Body of pancreas (tissue), 4 donors: ENCODE data around the gene KNDC1. TPM values are rescaled to one million over a fixed set of nuclear protein-coding genes. Genes with fewer than 3 reads are reported as not detected.

Source experiments
- ATAC-seq: fragments of 150-250 bp; one replicate; pipeline ENCODE4 v1.9.1; 2016
- DNase-seq, 4 donors: peaks; one replicate each; pipeline ENCODE4 v3.0.0-alpha.2; 2019
- H3K27ac ChIP-seq, 4 donors: fragments of 200-600 bp; sonication (generic); 1 replicate in 3 of 4; 2 replicates in 1 of 4; pipeline versions ENCODE4 v1.5.1 to v1.6.1; 2016 to 2019; ENCODE audit warnings: mild to moderate bottlenecking in 1 of 4, mixed read lengths in 1 of 4, moderate library complexity in 1 of 4
- H3K27me3 ChIP-seq, 2 donors: fragments of 200-600 bp; sonication (generic); one replicate each; pipeline ENCODE4 v1.6.0; 2016; ENCODE audit warnings: mild to moderate bottlenecking in 1 of 2
- H3K36me3 ChIP-seq, 2 donors: fragments of 200-600 bp; sonication (generic); replicated peaks in 1 of 2; 2 replicates each; pipeline ENCODE4 v1.5.1; 2016; ENCODE audit warnings: low read depth in 2 of 2; ENCODE audit not compliant: insufficient read depth in 1 of 2
- H3K4me1 ChIP-seq: fragments of 200-600 bp; sonication (generic); one replicate; pipeline ENCODE4 v1.6.0; 2016
- H3K4me3 ChIP-seq, 2 donors: fragments of 200-600 bp; sonication (generic); 1 replicate in 1 of 2; 2 replicates in 1 of 2; pipeline ENCODE4 v1.5.1; 2016 to 2019
- H3K9me3 ChIP-seq, 3 donors: fragments of 200-600 bp; sonication (generic); 1 replicate in 2 of 3; 2 replicates in 1 of 3; pipeline ENCODE4 v1.5.1; 2016
- POLR2A ChIP-seq, 3 donors: fragments of 450-650 bp; IDR thresholded peaks; one replicate each; pipeline ENCODE4 v1.6.1; 2016; ENCODE audit warnings: antibody characterized with exemption in 3 of 3, mild to moderate bottlenecking in 2 of 3
- WGBS, 2 donors: methylation state at CpG; one replicate each; pipeline ENCODE4 v1.1.5; 2017; 5-methylcytosine and 5-hydroxymethylcytosine counted together
- intact Hi-C: fragments of 100-400 bp; cut with DNase I; formaldehyde crosslinking; loops from one replicate; pipeline ENCODE4 v1.15.1; 2023
- total RNA-seq, 2 donors: library from RNA; depleted of rRNA; stranded (reverse); fragments of >200 nt; gene quantifications; one replicate each; pipeline ENCODE4 v1.1.0, GENCODE V29; 2016
- TF ChIP-seq, protein P1 (sequence below), 7 experiments: fragments of 450-650 bp in 4 of 7; fragments of 200-600 bp in 3 of 7; sonication (generic) in 3 of 7; IDR thresholded peaks; one replicate each; pipeline ENCODE4 v1.5.1; 2016 to 2019; ENCODE audit warnings: antibody characterized with exemption in 7 of 7

Gene KNDC1
- total RNA-seq, 2 donors from 2014 or later, result 0.52 to 3.3 TPM

- TF ChIP-seq, protein P1, sequence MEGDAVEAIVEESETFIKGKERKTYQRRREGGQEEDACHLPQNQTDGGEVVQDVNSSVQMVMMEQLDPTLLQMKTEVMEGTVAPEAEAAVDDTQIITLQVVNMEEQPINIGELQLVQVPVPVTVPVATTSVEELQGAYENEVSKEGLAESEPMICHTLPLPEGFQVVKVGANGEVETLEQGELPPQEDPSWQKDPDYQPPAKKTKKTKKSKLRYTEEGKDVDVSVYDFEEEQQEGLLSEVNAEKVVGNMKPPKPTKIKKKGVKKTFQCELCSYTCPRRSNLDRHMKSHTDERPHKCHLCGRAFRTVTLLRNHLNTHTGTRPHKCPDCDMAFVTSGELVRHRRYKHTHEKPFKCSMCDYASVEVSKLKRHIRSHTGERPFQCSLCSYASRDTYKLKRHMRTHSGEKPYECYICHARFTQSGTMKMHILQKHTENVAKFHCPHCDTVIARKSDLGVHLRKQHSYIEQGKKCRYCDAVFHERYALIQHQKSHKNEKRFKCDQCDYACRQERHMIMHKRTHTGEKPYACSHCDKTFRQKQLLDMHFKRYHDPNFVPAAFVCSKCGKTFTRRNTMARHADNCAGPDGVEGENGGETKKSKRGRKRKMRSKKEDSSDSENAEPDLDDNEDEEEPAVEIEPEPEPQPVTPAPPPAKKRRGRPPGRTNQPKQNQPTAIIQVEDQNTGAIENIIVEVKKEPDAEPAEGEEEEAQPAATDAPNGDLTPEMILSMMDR (IDR thresholded peaks at IDR 0.05), result no peak
- no peak for TF ChIP-seq POLR2A (IDR thresholded peaks at IDR 0.05)
- Histone ChIP-seq H3K4me3 (no peak overlapping the region), H3K27ac (no peak overlapping the region), H3K27me3 (no peaks in the 10 kb centered on the region), H3K9me3 (no peaks in the 10 kb centered on the region), H3K4me1 (no peaks in the 10 kb centered on the region), H3K36me3 (no peaks in the 10 kb centered on the region)
- intact Hi-C loops, result no loop called here
- DNase-seq (peak in 2 of 4 donors; percentile 4 to 5), ATAC-seq (no peak)
- WGBS, 2 donors, result 52 to 59% methylated on average over 28 to 36 of the region's 39 CpGs
Observed at GRCh38 chr10:133123050-133123745, 36.8 kb upstream of the KNDC1 start.

DNA sequence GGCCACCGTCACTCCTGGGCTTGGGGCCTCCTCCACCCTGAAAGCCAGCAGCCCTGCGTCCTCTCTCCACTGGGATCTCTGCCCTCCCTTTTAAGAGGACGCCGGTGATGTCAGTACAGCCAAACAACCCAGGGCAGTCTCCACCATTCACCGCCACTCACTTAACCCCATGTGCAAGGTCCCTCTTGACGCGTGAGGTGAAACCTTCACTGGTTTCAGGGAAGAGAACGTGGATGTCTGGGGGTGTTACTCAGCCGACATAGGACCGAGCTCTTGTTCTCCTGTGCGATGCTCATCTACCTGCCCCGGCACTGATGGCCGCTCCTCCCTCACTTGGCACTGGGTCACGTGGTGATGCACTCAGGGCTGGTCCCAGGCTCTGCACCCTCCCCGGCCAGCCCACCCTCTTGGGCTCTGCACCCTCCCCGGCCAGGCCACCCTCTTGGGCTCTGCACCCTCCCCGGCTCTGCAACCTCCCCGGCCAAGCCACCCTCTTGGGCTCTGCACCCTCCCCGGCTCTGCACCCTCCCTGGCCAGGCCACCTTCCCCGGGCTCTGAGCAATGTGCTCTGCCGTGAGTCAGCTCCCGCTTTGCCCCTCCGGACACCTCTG lies 36.2 kb upstream of the KNDC1 start:
- no peaks in the 10 kb centered on the region for H3K27me3 ChIP-seq
- H3K9me3 ChIP-seq, result no peaks in the 10 kb centered on the region
- no peak for ATAC-seq
- no peak overlapping the region for H3K27ac ChIP-seq
- intact Hi-C loops, result no loop called here
- no peaks in the 10 kb centered on the region for H3K4me1 ChIP-seq
- peak in 2 of 4 donors; percentile 3 to 9 for DNase-seq
- H3K4me3 ChIP-seq, result no peak overlapping the region
- no peaks in the 10 kb centered on the region for H3K36me3 ChIP-seq
- 63 to 69% methylated on average over 14 to 23 of the region's 23 CpGs for WGBS, 2 donors
- TF ChIP-seq, protein P1 (IDR thresholded peaks at IDR 0.05), result no peak

DNA sequence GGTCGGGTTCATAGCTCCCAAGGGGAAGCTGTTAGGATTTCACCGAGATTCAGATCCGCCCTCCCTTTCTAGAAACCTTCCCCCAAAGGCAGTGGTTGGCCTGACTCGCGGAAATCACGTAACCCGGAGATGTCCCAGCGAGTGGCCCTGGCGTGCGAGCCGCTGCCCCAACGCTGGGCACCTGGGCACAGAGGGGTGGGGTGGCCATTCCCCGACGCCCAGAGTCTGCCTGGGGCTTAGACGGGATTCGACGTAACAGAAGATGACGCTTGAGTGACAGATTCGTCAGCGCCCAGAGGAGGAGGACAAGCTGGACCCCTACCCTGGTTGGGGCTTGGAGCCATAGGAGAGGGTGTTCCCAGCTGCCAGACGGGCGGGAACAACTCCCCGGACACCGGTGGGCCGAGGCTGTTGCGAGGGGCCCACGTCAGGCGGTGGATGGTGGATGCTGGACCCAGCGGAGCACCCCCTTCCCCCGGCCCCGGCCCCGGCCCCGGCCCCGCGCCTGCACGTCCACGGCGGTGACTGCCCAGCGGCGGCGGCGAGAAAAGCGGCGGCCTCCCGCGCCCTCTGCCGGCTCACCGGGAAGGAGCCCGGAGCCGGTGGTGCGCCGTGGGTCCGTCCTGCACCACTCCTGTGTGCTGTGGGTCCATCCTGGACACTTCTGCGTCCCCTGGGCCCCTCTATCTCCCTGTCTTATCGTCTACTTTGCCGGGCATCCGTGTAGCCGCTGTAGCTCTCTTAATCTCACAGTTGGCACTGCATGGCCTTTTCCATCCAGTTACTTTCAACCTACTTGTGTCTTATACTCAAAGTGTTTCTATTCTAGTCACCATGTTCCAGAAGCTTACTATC lies 35.4 kb upstream of the KNDC1 start:
- WGBS, 2 donors, result 31 to 47% methylated on average over 18 to 55 of the region's 58 CpGs
- Histone ChIP-seq H3K27ac (no peak overlapping the region), H3K36me3 (no peaks in the 10 kb centered on the region), H3K4me3 (no peak overlapping the region), H3K27me3 (no peaks in the 10 kb centered on the region), H3K4me1 (no peaks in the 10 kb centered on the region), H3K9me3 (no peaks in the 10 kb centered on the region)
- TF ChIP-seq, protein P1 (IDR thresholded peaks at IDR 0.05), result peak; percentile 30 to 63 (median 50)
- no peak for TF ChIP-seq POLR2A (IDR thresholded peaks at IDR 0.05)
- intact Hi-C loops, result loop anchor here (5.0 kb wide), 1 partner anchor 187 kb away; no protein-coding TSS in a partner anchor
- ATAC-seq (peak; percentile 71), DNase-seq (peak; percentile 16 to 54 (median 32))

DNA sequence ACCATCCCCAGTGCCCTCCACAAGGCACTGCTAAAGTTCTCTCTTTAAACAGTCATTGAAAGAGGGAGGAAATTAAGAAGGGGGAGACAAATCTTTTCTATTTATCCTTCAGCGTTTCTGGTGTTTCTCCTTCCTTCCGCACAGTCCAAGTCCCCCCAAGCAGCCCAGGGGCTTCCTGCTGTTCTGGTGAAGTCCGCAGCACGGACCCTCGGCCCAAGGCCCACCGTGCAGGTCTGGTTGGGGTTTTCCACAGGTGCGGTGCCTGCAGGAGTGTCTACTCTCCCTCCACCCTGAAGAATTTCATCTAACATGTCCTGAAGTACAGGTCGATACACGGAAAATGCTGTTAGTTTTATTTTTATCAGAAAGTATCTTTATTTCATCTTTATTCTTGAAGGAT lies 34.1 kb upstream of the KNDC1 start:
- Histone ChIP-seq H3K9me3 (no peaks in the 10 kb centered on the region), H3K4me3 (no peak overlapping the region), H3K36me3 (no peaks in the 10 kb centered on the region), H3K27me3 (no peaks in the 10 kb centered on the region), H3K27ac (no peak overlapping the region), H3K4me1 (no peaks in the 10 kb centered on the region)
- peak in 1 of 4 donors; percentile 10 for DNase-seq
- WGBS, 2 donors, result 71 to 77% methylated on average over 9 of the region's 9 CpGs
- no peak for ATAC-seq
- intact Hi-C loops, result loop anchor here (5.0 kb wide), 1 partner anchor 189 kb away; no protein-coding TSS in a partner anchor
- no peak for TF ChIP-seq POLR2A (IDR thresholded peaks at IDR 0.05)
- TF ChIP-seq, protein P1 (IDR thresholded peaks at IDR 0.05), result no peak
